GM12878 (cell line): ENCODE results near the gene ZBTB3.

ENCODE experiments used
- CTCF ChIP-seq, 3 experiments: IDR thresholded peaks in 2 of 3; conservative IDR thresholded peaks in 1 of 3; 2 replicates each; pipeline ENCODE4 v1.5.1; 2011; ENCODE audit warnings: low read depth in 3 of 3, low read length in 3 of 3, mild to moderate bottlenecking in 3 of 3, control low read depth in 2 of 3, moderate library complexity in 2 of 3, inconsistent platforms in 1 of 3, mixed read lengths in 1 of 3; ENCODE audit not compliant: control insufficient read depth in 2 of 3, insufficient read depth in 1 of 3; ENCODE audit errors: extremely low read depth in 1 of 3
- EP300 ChIP-seq, 2 experiments: fragments of 150-350 bp in 1 of 2; IDR thresholded peaks; 2 replicates each; pipeline ENCODE4 v1.6.1; 2011 to 2012; ENCODE audit warnings: low read depth in 2 of 2, low read length in 2 of 2, borderline replicate concordance in 1 of 2, improper control_type of control experiment in 1 of 2, inconsistent platforms in 1 of 2; ENCODE audit not compliant: control insufficient read depth in 1 of 2
- EZH2 ChIP-seq: IDR thresholded peaks from 2 replicates; pipeline ENCODE4 v1.6.1; 2012; ENCODE audit warnings: low read depth, mild to moderate bottlenecking, control low read depth, inconsistent platforms, low read length, borderline replicate concordance; ENCODE audit not compliant: control insufficient read depth
- GABPA ChIP-seq: IDR thresholded peaks from 2 replicates; pipeline ENCODE4 v1.6.1; 2014; ENCODE audit warnings: antibody characterized with exemption, low read depth, mild to moderate bottlenecking, inconsistent platforms
- IRF3 ChIP-seq: fragments of 450-650 bp; IDR thresholded peaks from 2 replicates; pipeline ENCODE4 v1.6.1; 2014; ENCODE audit warnings: mild to moderate bottlenecking
- RCOR1 ChIP-seq: conservative IDR thresholded peaks from 2 replicates; pipeline ENCODE4 v1.6.1; 2012; ENCODE audit warnings: low read depth, low read length, improper control_type of control experiment
- STAT3 ChIP-seq: IDR thresholded peaks from 2 replicates; pipeline ENCODE4 v1.6.1; 2011; ENCODE audit warnings: low read depth, low read length, improper control_type of control experiment
- TBL1XR1 ChIP-seq: IDR thresholded peaks from 2 replicates; pipeline ENCODE4 v1.6.1; 2012; ENCODE audit warnings: low read depth, low read length, improper control_type of control experiment
- TCF3 ChIP-seq: IDR thresholded peaks from 2 replicates; pipeline ENCODE4 v1.6.1; 2012; ENCODE audit warnings: low read depth, mild to moderate bottlenecking, low read length, borderline replicate concordance; ENCODE audit not compliant: insufficient read depth

GRCh38 chr11:62753736-62754603, at the start of gene ZBTB3:
- TF ChIP-seq CTCF (IDR thresholded peaks at IDR 0.05 in 2 of 3, conservative IDR thresholded peaks at IDR 0.05 in 1 of 3; ENCODE audit: control insufficient read depth in 2 of 3, extremely low read depth in 1 of 3, insufficient read depth in 1 of 3, low read depth in 3 of 3, low read length in 3 of 3) (no peak), IRF3 (peak; percentile 95), STAT3 (no peak), RCOR1 (no peak), TBL1XR1 (no peak), TCF3 (no peak), GABPA (peak; percentile 90), EZH2 (no peak), EP300 (IDR thresholded peaks at IDR 0.05; ENCODE audit: borderline replicate concordance in 1 of 2, control insufficient read depth in 1 of 2, low read depth in 2 of 2, low read length in 2 of 2) (no peak)
